Measurements from ENCODE around the gene FBXO21. TPM values are rescaled to one million over a fixed set of nuclear protein-coding genes. Genes with fewer than 3 reads are reported as not detected.

The FBXO21 gene
- total and polyA plus RNA-seq, 2 of the 4 experiments (the other 2 are of a cell fraction) = 43.6 to 56.6 TPM

DNA sequence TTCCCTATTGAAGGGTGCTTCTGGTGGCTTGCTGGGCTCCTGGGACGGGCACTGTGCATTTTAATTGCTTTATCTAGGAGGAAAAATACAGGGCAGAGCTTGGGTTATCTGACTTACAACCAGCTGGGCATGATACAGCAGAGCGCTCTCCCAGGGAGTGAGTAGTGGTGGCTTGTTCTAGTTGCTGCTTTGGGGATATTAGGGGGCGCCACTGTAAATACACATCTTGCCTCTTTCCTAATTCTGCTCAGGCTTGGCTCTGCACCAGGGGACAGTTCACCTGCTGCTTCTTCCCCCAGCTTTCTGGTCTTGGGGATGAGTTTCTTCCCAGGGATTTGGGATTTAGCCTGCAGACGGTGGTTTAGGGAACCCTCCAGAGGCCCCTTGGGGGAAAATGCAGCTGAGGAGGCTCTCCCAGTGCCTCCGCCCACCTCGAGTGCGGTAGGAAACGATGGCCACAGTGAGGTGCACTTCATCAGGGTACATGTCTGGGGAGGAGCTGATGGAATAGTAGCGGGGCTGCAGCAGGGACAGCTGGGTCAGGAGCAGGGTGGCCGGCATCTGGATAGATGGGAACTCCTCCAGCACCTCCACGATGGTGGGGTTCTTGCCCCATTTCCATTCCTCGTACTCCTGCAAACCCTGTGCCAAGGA, 36.9 kb upstream of the FBXO21 start:
- Histone ChIP-seq H3K4ac (ENCODE audit: low read depth, low read length) (no peak overlapping the region), H2AK5ac (ENCODE audit: low read depth, low read length) (no peak overlapping the region), H2BK15ac (ENCODE audit: low read depth, low read length) (no peak overlapping the region), H3K9me3 (ENCODE audit: control insufficient read depth, insufficient read depth, low read length) (peaks cover 6% of the 10 kb centered on the region; the same call in 1 of the 2 replicates), H4K8ac (ENCODE audit: low read depth in 2 of 2, low read length in 2 of 2) (no peak overlapping the region), H2BK120ac (ENCODE audit: low read depth, low read length) (no peak overlapping the region), H3K9ac (ENCODE audit: low read depth, low read length) (no peak overlapping the region), H3K4me2 (ENCODE audit: low read depth, low read length) (no peak overlapping the region), H3K27ac (ENCODE audit: insufficient read depth, low read length) (no peak overlapping the region), H3K4me1 (ENCODE audit: control insufficient read depth, insufficient read depth, low read length) (no peaks in the 10 kb centered on the region), H3K23ac (ENCODE audit: low read depth, low read length) (no peak overlapping the region), H2BK20ac (ENCODE audit: low read depth, low read length) (no peak overlapping the region), H3K9me1 (ENCODE audit: insufficient read depth, low read length) (no peaks in the 10 kb centered on the region), H3K4me3 (ENCODE audit: insufficient read depth, low read depth, low read length) (no peak overlapping the region), H4K20me1 (ENCODE audit: insufficient read depth, low read length) (no peaks in the 10 kb centered on the region), H2BK5ac (ENCODE audit: low read depth, low read length, poor library complexity, severe bottlenecking) (no peak overlapping the region), H4K5ac (ENCODE audit: low read depth, low read length) (no peak overlapping the region), H4K91ac (ENCODE audit: insufficient read depth, low read depth, low read length) (no peak overlapping the region), H3K36me3 (ENCODE audit: control insufficient read depth, insufficient read depth, low read length) (no peaks in the 10 kb centered on the region), H3K27me3 (ENCODE audit: control insufficient read depth, insufficient read depth, low read length) (no peaks in the 10 kb centered on the region), H3K14ac (replicated peaks; ENCODE audit: low read depth, low read length) (no peak overlapping the region), H3K56ac (ENCODE audit: extremely low read depth, insufficient read depth, low read length) (no peak overlapping the region), H2AK9ac (replicated peaks; ENCODE audit: low read depth, low read length, poor library complexity) (no peak overlapping the region), H2AFZ (replicated peaks; ENCODE audit: low read length, poor library complexity) (no peak overlapping the region), H3K18ac (ENCODE audit: low read depth, low read length) (no peak overlapping the region), H3K79me1 (ENCODE audit: low read depth in 1 of 2, low read length in 2 of 2) (no peaks in the 10 kb centered on the region)
- ChIA-PET POLR2A (ENCODE audit: unreplicated experiment) (no interaction called here), CTCF (interaction anchor here (0.7 kb wide), 1 partner anchor 626 kb away, joined by 3 read pairs; no protein-coding TSS in a partner anchor)
- in situ Hi-C loops (cut with MboI; ENCODE audit: low sequenced_read_pairs) = no loop called here
- intact Hi-C loops (cut with micrococcal nuclease) = no loop called here
- BruUV-seq (replicated peaks) = no TSS peak
- ATAC-seq (ENCODE audit: low read depth) = no peak
- TF ChIP-seq CHD1 (IDR thresholded peaks at IDR 0.05; ENCODE audit: low read depth, low read length) (no peak), CEBPB (IDR thresholded peaks at IDR 0.05; ENCODE audit: low read depth, low read length) (no peak), BHLHE40 (IDR thresholded peaks at IDR 0.05; ENCODE audit: low read depth, low read length) (no peak), RFX5 (IDR thresholded peaks at IDR 0.05; ENCODE audit: low read depth, low read length) (no peak), NFE2L2 (IDR thresholded peaks at IDR 0.05; ENCODE audit: low read depth, low read length) (no peak), RCOR1 (IDR thresholded peaks at IDR 0.05; ENCODE audit: insufficient replicate concordance, low read length) (no peak), SMC3 (IDR thresholded peaks at IDR 0.05; ENCODE audit: low read depth, low read length) (no peak), FOS (IDR thresholded peaks at IDR 0.05; ENCODE audit: low read depth, low read length) (no peak)
- WGBS, 2 experiments (ENCODE audit: extremely low coverage in 2 of 2, insufficient read length in 1 of 2) = 47% methylated on average over 3 of the region's 12 CpGs; no CpG with 5 or more reads in 1 of the 2 experiments
- no peak for DNase-seq
- dilution Hi-C loops (cut with HindIII; ENCODE audit: low sequenced_read_pairs, unreplicated experiment) = no loop called here
